Activated naive CD4-positive, alpha-beta T cell treated with anti-CD3 and anti-CD28 coated beads, Interleukin-2, amount 50 U/mL, for 72 hours (primary cell): ENCODE results near the gene LNX2. TPM values are rescaled to one million over a fixed set of nuclear protein-coding genes. Genes with fewer than 3 reads are reported as not detected.
A peak's percentile ranks its signal among the peaks of the same experiment; 100 is the strongest.

Source experiments
- ATAC-seq, 2 donors: fragments of 150-1000 bp; cut with Tn5 transposase; 2 replicates each; pipeline ENCODE4 v1.10.0; 2021; ENCODE audit warnings: mild to moderate bottlenecking in 2 of 2, moderate library complexity in 2 of 2
- DNase-seq, 2 donors: peaks; one replicate each; pipeline ENCODE4 v3.0.0; 2021 to 2022; ENCODE audit warnings: low spot score in 2 of 2
- H3K27ac Mint-ChIP-seq, 2 donors: one replicate each; pipeline ENCODE4 v1.8.0; 2022; ENCODE audit warnings: mild to moderate bottlenecking in 2 of 2, mixed read lengths in 2 of 2
- H3K36me3 Mint-ChIP-seq, 2 donors: one replicate each; pipeline ENCODE4 v1.8.0; 2022; ENCODE audit warnings: mixed read lengths in 2 of 2
- H3K9me3 Mint-ChIP-seq, 2 donors: one replicate each; pipeline ENCODE4 v1.8.0; 2022; ENCODE audit warnings: mixed read lengths in 2 of 2
- total RNA-seq, 2 donors: library from RNA; stranded (reverse); gene quantifications; one replicate each; pipeline ENCODE4 v1.2.3, GENCODE V29; 2022

The LNX2 gene
- total RNA-seq, 2 donors from 2014 or later, result 4.9 to 7.7 TPM

DNA sequence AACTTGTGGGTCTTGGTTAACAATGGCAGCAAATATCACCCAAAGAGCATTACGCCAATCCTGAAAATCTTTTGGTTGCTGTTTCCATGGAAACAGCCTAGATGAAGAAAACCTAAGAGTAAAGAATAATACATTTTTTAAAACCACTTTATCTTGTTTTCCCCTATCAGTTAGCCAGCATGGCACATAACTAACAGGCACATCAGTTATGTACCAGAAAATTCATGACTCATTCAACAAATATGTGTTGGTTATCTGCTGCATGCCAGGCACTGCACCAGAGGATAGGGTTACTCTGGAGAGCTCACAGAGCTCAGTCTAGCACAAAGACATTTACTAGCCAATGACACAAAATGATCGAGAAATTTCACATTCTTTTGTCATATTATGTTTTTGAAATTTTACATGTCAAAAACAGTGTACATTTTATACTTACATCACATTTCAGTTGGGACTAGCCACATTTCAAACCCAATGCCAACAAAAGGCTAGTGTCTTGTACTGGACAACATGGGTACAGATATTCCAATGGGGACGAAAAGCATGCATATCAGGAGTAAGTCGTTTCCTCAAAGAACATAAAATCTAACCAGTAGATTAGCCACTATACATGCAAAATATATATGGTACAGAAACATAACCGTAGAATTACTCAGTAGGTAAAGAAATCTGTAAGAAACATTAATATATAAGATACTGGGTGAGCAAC lies 20.3 kb downstream of the LNX2 start:
- DNase-seq (no peak), ATAC-seq (no peak)
- no peak overlapping the region for H3K27ac Mint-ChIP-seq
- H3K36me3 Mint-ChIP-seq, result no peaks in the 10 kb centered on the region
- peaks cover 0 to 3% of the 10 kb centered on the region in 2 donors for H3K9me3 Mint-ChIP-seq

GRCh38 chr13:27599096-27599495 lies 21.2 kb downstream of the LNX2 start:
- ATAC-seq, result no peak
- H3K27ac Mint-ChIP-seq, result no peak overlapping the region
- no peaks in the 10 kb centered on the region for H3K36me3 Mint-ChIP-seq
- no peak for DNase-seq
- peaks cover 0 to under 1% of the 10 kb centered on the region in 2 donors for H3K9me3 Mint-ChIP-seq

GRCh38 chr13:27595055-27595811 lies 25.1 kb downstream of the LNX2 start:
- Mint-ChIP-seq H3K36me3 (no peaks in the 10 kb centered on the region), H3K9me3 (no peaks in the 10 kb centered on the region), H3K27ac (no peak overlapping the region)
- no peak for ATAC-seq
- DNase-seq, result no peak

- Mint-ChIP-seq H3K9me3 (no peaks in the 10 kb centered on the region), H3K36me3 (no peaks in the 10 kb centered on the region), H3K27ac (no peak overlapping the region)
- ATAC-seq (peak; percentile 49 to 57), DNase-seq (no peak)
Measured at GRCh38 chr13:27593267-27593666, 27.1 kb downstream of the LNX2 start.

GRCh38 chr13:27592865-27593264 lies 27.5 kb downstream of the LNX2 start:
- Mint-ChIP-seq H3K9me3 (no peaks in the 10 kb centered on the region), H3K27ac (no peak overlapping the region), H3K36me3 (no peaks in the 10 kb centered on the region)
- ATAC-seq, result no peak
- DNase-seq, result no peak

DNA sequence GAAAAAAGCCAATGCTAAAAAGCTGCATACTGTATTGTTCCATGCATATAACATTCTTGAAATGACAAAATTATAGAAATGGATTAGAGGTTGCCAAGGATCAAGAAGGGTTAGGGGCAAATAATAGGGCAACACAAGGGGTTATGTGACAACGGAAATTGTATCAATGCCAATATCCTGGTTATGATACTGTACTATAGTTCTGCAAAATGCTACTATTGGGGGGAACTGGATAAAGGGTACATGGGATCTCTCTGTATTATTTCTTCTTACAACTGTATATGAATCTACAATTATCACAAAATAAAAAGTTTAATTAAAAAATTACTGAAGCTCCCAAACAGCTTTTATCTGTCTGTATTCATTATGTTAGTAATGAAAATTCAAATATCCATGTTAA lies 31.9 kb downstream of the LNX2 start:
- Mint-ChIP-seq H3K27ac (no peak overlapping the region), H3K9me3 (no peaks in the 10 kb centered on the region), H3K36me3 (no peaks in the 10 kb centered on the region)
- ATAC-seq (no peak), DNase-seq (no peak)

DNA sequence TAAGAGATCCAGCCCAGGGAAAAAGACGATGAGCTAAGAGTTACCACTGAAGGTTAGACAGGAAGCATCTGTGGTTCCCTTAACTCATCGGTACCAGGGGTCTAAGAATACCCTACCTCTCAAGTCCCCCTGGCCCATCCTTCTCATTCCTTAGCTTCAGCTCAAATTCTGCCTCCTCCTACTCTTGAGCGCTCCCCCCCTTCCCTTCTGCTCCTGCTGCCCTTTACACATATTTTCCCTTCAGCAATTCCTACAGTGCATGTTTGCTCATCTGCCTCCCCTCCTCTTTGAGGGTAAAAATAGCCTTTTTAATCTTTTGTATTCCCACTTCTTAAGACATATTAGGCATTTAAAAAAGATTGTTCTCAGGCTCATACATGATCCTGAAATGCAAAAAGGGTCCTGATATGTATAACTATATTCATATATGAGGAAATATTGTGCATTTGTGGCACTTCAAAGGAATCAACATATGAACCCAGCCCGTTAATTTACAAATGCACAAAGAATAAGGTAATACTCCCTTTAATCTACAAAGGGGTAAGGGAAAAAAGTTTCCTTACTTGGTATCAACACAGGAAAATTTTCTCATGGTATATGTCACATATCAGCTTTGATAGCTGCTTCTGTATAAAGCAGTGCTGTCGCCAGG lies 33.1 kb downstream of the LNX2 start:
- no peak for ATAC-seq
- Mint-ChIP-seq H3K36me3 (no peaks in the 10 kb centered on the region), H3K27ac (no peak overlapping the region), H3K9me3 (no peaks in the 10 kb centered on the region)
- DNase-seq, result no peak

- ATAC-seq (no peak), DNase-seq (no peak)
- Mint-ChIP-seq H3K27ac (peak overlapping the region; percentile 70 to 78), H3K9me3 (no peaks in the 10 kb centered on the region), H3K36me3 (peaks cover 5% of the 10 kb centered on the region in 2 donors)
Measured at GRCh38 chr13:27583645-27584044, 36.7 kb downstream of the LNX2 start.

DNA sequence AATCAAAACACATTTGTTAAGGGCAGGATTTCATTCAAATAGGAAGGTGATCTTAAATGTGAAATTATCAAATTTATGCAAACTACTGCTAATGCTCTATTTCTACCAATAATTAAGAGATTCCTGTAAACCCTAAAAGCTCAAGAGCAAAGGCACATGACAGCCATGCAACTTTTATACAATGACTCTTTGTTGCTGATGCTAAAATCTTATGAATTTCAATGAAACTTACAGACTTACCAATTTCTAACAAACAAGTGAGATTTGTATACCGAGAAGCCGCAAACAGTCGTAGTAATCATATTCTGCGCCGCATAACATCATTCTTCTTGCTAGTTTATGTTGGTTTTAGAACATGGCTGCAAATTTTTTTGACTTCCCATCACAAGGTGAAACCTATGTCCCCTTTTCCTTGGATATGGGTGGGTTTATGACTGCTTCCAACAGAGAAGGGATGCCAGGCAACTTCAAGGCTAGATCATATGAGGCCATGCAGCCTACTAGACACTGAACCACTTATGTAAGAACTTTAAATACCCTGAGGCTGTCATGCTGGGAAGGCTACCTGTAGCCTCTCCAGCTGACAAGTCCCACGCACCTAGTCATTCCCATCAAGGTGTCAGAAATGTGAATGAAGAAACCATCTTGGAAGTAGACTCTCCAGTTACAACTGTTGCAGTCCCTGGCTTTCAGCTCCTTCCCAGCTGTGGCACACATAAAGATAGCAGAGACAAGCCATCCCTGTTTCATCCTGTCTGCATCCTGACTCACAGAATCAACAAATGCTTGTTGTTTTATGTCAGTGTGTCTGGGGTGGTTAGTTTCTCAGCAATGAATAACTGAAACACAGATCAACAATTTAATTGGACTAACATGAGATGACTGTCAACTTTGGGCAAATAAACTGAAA lies 42.0 kb downstream of the LNX2 start:
- H3K9me3 Mint-ChIP-seq, result no peaks in the 10 kb centered on the region
- ATAC-seq, result no peak
- no peak overlapping the region for H3K27ac Mint-ChIP-seq
- H3K36me3 Mint-ChIP-seq, result peaks cover 5% of the 10 kb centered on the region in 2 donors
- DNase-seq, result no peak

GRCh38 chr13:27574661-27575060 lies 45.7 kb downstream of the LNX2 start:
- ATAC-seq, result no peak
- no peak for DNase-seq
- Mint-ChIP-seq H3K27ac (no peak overlapping the region), H3K36me3 (no peaks in the 10 kb centered on the region), H3K9me3 (no peaks in the 10 kb centered on the region)

DNA sequence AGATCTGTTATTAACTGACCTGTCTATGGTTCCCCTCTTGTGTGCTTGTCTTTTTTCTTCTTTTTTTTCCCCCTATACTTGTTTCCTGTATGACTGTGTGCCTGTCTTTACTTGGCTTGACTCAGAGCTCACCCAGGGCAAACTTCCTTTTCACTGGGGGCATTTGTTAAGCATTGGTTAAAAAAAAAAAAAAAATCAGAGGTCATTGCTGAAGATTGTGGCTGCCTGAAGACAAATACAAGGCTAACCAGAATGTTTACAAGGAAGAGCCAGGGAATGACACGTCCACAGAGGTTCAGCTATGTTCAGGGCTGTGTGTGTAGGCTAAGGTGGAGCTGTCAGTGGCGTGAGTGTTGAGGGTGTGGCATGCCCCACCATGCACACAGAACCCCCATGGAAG lies 47.1 kb downstream of the LNX2 start:
- DNase-seq (no peak), ATAC-seq (peak in 1 of 2 donors; percentile 40)
- no peak overlapping the region for H3K27ac Mint-ChIP-seq
- H3K9me3 Mint-ChIP-seq, result no peaks in the 10 kb centered on the region
- no peaks in the 10 kb centered on the region for H3K36me3 Mint-ChIP-seq

DNA sequence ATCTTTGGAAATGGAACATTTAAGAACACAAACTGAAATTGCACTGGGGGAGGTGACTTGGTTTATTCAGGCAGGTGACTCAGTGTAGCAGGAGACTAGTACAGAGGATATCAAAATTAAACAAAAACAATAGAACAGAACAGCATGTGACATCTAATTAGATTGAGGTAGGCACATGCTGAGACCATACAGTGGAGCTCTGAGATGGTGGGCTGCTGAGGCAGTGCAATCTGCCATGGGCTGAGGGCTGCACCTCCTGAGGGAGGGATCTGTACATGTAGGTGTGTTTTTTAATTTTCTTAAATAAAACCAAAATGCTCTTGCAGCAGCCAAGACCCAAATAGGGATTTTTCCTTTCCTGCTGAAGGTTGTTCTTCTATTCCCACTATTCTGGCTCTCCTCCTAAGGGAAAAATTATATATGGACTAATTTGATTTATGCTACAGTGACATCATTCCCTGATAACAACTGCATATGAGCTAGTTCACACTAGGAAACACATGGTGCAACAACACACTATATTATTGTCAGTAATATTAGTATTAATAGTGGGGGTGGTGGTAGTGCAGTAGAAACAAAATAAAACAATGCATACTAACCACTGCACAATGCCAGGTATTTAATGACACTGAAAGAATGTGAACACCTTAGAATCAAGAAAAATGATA lies 48.0 kb downstream of the LNX2 start:
- H3K9me3 Mint-ChIP-seq, result no peaks in the 10 kb centered on the region
- DNase-seq (no peak), ATAC-seq (no peak)
- H3K36me3 Mint-ChIP-seq, result no peaks in the 10 kb centered on the region
- H3K27ac Mint-ChIP-seq, result no peak overlapping the region

GRCh38 chr13:27570906-27571305 lies 49.4 kb downstream of the LNX2 start:
- ATAC-seq, result no peak
- H3K36me3 Mint-ChIP-seq, result no peaks in the 10 kb centered on the region
- no peak for DNase-seq
- H3K27ac Mint-ChIP-seq, result no peak overlapping the region
- H3K9me3 Mint-ChIP-seq, result no peaks in the 10 kb centered on the region

- ATAC-seq, result peak in 1 of 2 donors; percentile 13
- DNase-seq, result no peak
- no peaks in the 10 kb centered on the region for H3K9me3 Mint-ChIP-seq
- H3K36me3 Mint-ChIP-seq, result no peaks in the 10 kb centered on the region
- H3K27ac Mint-ChIP-seq, result no peak overlapping the region
Measured at GRCh38 chr13:27569405-27569804, 50.9 kb downstream of the LNX2 start.

- ATAC-seq (no peak), DNase-seq (no peak)
- no peaks in the 10 kb centered on the region for H3K9me3 Mint-ChIP-seq
- H3K36me3 Mint-ChIP-seq, result no peaks in the 10 kb centered on the region
- H3K27ac Mint-ChIP-seq, result no peak overlapping the region
Measured at GRCh38 chr13:27565818-27566217, 54.5 kb downstream of the LNX2 start.

GRCh38 chr13:27562457-27562856 lies 57.9 kb downstream of the LNX2 start:
- ATAC-seq, result no peak
- Mint-ChIP-seq H3K36me3 (no peaks in the 10 kb centered on the region), H3K9me3 (no peaks in the 10 kb centered on the region), H3K27ac (no peak overlapping the region)
- no peak for DNase-seq
